ENCODE data around the gene RALGDS.

The RALGDS gene

DNA sequence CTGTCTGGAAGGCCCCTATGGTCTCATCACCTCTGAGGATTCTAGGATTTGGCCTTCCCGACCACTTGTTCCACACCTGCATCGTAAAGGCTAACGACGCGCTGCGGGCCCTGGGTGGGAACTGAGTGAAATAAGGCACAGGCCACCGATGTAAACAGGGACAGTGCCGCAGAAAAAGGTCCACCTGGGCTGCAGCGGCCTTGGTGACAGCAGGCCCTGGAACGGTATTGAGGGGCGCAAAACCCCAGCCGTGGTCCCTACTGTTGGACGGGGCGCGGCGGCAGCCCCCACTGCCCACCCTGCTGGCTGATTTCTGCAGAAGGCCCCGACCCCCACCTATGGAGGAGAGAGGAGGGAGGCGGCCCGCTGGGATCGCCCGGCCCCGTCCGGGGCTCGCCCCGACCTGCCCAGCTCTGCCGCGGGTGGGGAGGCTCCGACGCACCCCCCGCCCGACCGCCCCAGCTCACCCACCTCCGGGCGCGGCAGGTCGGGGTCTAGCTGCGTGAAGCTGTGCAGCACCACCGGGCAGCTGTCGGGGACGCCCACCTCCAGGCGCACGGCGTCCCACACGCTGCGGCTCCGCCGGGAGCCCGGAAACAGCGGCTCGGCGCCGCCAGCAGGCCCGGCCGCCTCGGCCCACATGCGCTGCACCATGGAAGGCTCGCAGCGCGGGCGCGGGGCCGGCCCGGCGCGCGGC is 391 bp downstream of the RALGDS start:
- DNase-seq (ENCODE audit: low read depth in 2 of 3, low spot score in 1 of 3): no peak

DNA sequence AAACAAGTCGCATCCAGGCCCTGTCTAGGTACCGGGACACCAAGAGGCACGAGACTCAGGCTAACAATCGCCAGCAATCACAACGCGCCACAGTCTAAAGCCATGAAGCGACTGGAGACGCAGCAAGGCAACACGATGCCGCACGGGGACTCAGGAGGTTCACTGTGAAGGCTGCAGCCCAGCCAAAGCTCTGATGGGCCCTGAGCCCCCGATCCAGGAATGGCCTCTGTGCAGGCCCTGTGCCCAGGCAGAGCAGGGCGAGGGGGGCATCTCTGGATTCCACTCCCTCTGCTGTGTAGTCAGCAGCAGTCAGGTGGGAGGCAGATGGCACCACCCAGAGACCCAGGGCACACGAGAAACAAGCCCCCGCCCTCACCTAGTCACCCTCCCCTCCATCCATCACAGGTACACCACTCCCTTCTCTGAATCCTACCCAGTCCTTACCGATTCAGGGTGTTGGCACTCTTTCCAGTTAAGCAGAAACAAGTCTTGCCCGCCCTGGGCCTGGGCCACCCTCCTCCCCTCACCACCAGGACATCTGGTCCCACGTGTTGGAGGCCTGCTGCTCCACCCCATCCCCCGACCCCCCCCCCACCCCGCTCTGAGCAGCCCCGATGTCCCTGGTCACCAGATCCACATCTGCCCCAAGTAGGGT is 1.1 kb downstream of the RALGDS start:
- DNase-seq (ENCODE audit: low read depth in 2 of 3, low spot score in 1 of 3): no peak

DNA sequence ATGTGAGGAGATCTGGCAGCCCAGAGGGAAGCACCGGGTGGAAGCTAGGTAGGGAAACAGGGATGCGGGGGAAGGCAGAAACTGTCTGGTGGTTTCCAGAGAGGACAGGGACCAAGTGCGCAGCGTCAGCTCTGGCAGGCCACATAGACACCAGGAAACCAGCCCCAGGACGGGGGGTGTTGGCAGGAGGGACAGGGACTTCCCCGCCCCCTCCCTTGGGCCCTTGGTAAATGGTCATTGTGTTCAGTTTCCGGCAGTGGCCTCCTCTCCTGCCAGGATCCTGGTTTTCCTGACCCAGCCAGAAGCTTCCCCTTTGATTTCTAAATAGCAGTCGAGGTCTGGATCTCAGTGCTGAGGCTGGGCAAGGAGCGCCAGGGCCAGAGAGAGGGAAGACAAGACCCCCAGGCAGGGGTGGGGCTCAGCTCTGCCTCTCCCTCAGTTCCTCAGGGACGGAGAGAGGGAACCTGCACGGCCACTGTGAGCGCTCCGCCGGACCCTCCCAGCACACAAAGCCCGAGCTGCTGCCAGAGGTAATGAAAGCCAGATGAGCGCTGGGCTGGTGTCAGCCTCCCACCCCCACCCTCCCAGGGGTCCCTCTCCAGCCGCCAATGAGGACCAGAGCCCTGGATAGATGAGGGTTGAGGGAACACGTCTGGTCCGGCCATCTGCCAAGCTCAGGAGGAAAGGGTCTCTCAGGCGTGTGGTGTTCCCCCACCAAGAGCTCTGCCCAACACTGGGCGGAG is 1.8 kb downstream of the RALGDS start:
- DNase-seq (ENCODE audit: low read depth in 2 of 3, low spot score in 1 of 3): no peak

DNA sequence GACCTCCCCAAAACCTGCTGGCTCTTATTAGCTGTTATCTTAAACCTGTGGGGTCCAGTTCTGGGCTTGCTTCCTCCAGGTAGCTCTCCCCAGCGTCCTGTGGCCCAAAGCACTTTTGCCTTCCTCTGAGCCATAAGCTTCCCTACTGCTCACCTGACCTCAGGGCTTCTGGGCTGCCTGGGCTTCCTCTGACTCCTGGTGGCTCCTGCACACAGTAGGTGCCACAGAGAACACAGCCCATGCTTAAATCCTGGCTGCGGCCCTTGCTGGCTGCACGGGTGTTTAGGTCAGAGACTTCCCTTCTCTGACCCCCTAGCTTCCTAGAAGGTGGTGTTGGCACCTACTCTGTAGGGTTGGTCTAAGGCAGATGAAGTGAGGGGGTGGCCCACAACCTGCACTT is 2.5 kb downstream of the RALGDS start:
- DNase-seq (ENCODE audit: low read depth in 2 of 3, low spot score in 1 of 3): no peak

DNA sequence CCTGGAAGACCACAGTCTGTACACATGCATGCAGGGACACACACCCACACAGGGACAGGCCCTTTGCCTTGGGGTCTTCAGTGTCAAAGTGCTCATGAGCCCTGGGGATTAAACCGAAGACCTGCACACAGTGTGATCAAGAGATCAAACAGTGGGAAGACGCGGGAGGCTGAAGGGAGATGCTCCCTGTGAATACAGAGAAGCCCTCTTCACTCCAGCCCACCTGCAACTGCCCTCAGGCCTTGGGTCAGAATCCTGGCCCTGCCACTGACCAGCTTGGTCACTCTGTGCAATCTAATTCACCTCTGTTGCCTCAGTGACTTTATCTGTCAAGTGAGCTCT is 2.9 kb downstream of the RALGDS start:
- DNase-seq (ENCODE audit: low read depth in 2 of 3, low spot score in 1 of 3): no peak

DNA sequence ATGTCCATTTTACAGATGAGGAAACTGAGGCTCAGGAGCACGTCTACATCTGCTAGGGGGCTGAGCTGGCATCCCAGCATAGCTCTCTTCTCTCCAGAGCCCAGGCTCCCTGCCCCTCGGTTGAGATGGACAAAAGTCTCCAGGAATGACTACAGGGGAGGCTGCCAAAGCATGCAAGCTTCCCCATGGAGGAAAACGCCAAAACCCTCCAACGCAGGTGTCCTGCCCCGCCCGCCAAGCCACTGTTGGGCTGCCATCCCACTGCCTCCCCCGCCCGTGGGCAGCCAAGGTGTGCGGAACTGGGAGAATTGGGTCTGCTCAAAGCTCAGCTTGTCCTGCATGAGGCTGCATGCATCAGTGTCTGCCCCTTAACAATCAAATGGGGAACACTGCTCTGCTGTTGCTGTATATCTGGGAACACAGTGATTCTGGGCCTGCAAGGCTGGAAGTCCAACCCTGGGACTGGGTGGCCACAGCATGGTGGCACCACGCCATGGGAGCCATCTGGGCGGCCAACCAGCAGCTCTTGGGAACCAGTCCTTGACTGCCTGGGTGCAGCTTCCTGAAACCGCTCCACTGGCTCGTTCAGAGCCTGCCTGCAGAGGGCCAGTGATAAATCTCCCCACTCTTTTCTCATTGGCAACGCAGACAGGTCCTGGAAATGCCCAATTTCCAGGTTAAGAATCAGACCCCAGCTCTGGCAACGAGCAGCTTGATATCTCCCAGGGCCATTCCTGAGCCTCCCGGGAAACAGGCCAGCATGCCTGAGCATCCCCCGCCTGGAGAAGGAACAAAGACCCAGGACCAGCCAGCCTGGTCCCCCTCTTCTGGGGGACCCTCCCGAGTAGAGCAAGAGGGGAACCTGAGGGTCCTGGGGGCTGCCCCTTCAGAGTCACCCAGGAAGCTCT is 3.5 kb downstream of the RALGDS start:
- no peak for DNase-seq (ENCODE audit: low read depth in 2 of 3, low spot score in 1 of 3)

DNA sequence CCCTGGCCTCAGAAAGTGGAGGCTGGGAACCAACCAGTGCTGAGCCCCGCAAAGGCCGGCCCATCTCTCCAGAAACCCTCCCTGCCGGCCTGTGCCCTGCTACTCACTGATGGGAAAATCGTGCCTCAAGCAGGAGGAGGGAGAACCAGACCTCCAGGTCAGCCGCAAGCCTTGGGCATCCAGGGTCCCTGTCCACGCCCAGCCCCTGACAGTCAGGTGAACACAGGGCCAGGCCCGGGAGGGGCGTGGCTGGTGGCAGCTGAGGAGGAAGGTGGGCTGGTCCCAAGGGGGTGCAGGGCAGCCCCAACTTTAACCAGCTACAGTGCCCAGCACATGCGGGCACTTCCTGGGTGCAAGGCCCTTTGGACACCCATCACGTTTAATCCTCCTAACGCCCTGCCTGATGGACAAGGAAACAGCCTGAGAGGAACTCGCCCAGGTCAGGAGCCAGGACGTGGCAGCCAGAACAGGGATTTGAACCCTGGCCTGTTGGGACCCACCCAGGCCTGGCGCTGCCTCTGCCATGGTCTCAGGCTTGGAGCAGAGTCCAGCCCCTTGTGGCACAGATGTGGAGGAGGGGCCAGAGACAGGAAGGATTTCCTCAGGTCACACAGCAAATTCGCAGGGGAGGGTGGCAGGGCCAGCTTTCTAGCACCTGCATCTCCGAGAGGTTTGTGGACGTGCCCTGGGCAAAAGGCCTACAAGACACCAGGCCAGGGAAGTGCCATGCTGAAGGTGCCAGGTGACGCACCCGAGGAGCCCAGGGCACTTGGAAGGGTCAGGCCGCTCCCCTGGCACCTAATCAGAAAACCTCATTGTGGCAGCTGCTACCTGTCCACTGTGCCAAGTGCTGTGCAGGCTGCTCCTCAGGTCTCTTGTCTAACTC is 4.5 kb downstream of the RALGDS start:
- DNase-seq (ENCODE audit: low read depth in 2 of 3, low spot score in 1 of 3): no peak

DNA sequence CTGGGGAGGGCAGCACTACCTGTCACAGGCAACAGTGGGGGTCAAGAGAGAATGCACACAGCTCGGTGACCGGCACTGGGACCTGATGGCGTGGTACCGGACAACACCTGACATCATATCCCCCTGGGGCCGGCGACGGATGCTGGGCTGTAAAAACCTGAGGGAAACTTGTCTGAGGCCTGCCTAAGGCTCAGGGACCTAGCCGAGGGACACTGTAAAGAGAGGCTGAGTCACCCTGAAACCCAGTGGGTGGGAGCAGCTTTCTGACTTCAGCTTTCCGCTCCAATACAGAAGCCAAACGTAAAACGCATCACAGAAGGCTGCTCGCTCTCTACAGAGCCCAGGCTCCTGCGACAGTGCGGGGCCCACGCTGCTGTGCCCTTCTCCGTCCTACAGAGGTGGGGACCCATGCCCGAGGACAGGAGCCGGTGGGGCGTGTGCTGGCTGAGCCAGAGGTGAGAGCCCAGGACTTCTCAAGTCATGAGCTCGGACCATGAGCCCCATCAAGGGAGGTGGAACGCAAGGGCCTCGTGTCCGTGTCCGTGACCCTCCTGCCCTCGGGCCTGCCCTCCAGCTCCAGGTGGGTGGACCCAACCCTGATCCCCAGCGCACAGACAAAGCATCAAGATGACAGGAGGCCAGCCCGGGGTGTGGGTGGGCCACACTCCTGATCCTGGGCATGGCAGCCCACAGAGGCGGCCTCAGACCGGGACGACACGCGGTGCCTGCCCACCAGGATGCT is 5.3 kb downstream of the RALGDS start:
- peak; percentile 67 to 71 (median 67) for DNase-seq (ENCODE audit: low read depth in 2 of 3, low spot score in 1 of 3)

DNA sequence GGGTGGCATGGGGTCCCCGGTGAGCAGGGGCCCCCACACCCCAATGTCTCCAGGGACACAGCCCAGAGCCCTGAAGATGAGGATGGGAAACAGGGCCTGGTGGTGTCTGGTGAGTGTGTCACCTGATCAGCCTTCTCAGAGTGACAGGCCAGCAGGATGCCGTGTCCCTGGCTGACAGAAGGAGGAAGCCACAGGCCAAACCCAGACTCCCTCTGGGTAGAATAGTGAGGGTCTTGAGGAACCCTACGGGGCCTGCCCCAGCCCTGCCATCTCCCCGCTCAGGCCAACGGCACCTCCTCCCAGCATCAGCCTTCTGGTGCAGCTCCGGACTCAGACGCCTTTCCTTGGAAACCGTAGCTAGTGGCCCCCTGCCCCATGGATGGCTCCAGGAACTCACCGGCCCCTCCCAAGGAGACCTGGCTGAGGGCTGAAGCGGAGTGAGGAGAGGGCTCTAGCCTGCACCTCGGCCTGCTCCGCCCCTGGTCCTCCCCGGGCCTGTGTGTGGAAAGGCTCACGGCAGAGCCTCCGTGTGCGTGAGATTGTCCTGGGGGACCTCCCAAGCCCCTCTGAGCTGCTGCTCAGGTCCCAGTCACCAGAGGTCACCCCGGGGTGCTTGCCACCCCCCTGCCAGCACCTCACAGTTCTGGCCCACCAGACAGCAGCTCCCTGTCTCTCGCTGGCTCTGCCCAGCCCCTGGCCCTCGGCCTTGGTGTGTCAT is 6.0 kb downstream of the RALGDS start:
- no peak for DNase-seq (ENCODE audit: low read depth in 2 of 3, low spot score in 1 of 3)

DNA sequence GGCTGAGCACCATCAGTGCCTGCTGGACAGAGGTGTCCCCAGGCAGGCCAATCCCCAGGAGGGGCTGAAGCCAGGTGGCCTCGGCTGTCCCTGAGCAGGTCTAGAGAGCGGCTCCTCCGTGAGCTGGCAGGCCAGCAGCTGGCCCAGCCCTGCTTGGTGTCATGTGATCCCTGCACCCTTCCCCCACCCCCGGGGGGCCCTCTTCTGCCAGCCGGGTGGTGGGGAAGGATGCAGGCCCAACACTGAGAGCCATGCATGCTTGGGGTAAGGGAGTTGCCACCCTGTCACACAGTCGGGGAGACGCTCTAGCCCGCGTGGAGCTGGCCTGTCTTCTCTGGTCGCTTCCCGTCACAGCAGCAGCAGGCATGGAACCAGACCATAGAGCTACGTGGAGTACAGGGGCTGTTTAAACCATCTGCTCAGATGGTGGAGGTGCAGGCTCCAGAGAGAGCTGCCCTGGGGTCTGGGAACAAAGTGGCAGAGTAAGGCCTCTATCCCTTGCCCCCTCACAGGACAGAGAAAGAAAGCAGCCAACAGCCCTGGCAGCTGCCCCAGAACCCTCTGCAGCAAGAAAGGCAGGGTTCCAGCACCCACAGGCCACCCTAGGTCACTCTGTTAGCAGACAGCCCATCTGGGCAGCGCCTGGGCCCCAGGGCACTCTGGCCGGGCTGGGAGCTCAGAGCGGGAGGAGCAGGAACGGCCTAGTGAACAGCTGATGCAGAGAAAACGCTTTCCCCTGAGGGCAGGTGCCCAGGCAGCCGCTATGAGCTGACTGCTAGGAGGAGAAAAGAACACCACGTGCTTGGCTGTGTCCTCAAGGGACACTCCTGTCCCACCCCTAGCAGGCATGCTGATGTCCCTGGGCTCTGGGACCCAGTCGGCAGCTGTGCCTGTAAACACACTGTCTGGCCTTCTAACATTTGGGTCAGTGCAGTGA is 6.8 kb downstream of the RALGDS start:
- no peak for DNase-seq (ENCODE audit: low read depth in 2 of 3, low spot score in 1 of 3)

DNA sequence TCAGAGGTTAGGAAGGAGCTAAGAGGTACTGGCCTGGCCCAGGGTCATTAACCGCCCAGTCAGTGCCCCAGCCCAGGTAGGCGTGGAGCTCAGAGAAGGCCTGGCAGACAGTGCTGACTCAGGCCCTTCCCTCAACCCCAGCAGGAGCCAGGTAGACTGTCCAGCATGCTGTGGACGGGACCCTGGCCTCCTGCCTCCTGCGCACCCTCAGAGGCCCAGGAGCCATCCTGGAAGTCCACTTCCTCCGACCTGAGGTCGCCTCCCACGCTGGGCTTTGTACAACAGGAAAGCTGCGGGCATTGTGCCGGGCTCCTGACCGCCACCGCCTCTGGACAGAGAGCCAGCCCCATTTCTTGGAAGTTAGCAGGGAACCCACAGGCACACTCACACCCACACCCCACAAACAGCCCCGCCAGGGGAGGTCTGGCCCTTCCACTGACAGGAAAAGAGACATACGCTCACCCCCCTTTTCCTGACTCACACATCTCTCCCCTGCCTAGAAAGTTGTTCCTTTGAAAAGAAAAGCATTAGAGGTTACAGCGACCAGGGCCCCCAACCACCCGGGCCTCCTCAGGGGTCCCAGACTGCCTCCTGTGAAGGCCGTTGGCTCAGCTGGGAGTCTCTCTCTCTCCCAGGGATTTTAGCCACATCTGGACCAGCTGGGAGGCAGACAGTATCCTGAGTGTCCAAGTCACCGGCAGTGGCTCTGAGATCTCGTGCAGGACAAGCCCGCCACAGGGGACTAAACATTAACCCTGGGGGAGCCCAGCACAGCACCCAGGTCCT is 7.7 kb downstream of the RALGDS start:
- DNase-seq (ENCODE audit: low read depth in 2 of 3, low spot score in 1 of 3): no peak

DNA sequence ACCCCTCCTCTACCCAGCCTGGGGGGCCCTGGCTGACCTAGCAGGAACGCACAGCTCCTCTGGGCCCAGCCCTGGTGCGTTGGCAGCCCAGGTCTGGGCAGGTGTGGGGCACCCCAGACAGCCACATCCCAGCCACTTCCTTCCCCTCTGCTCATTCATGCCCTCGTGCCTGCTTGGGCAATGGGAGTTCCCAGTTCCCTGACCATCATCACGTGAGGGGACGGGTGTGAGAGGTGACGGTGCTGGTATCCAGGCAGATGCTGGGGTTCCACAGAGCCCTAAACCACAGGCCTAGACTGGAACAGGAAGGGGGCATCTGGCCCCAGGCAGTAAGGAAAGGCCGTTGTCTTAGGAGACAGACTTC is 8.4 kb downstream of the RALGDS start:
- no peak for DNase-seq (ENCODE audit: low read depth in 2 of 3, low spot score in 1 of 3)

DNA sequence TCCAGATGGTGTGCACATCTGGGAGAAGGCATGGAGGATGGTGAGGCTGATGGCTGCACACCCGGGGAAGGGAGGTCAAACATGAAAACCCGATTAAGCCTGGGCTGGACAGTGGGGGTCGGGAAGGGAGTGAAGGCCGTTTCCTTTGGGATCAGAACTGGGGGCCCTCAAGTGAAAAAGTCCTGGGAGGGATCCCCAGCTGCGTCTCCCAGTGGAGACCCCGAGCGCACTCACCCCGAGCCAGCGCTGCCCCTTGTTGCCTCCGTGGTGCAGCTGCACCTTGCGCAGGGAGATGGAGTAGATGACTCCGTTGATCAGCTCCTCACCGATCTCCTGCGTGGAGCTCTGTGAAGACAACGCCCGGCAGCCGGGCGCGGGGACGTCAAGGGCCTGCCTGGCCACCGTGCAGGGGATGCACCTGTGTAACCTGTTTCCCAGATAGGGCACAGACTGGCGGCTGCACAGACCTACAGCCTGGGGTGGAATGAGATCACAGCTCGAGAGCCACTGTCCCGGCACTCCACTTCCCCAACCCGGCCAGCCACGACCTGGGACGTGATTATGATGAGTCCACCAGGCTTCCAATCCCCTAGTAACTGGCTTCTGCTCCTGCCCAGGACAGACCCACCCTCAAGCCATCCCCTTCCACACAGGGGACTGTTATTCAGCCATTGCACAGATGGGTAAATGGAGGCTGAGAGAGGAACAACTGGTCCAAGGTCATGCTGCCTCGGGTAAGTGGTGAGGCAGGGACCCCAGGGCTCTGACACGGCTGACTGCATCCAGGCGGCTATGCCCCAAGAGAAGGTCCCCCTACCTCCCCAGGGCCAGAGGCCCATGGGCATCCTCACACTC is 9.0 kb downstream of the RALGDS start:
- no peak for DNase-seq (ENCODE audit: low read depth in 2 of 3, low spot score in 1 of 3)

DNA sequence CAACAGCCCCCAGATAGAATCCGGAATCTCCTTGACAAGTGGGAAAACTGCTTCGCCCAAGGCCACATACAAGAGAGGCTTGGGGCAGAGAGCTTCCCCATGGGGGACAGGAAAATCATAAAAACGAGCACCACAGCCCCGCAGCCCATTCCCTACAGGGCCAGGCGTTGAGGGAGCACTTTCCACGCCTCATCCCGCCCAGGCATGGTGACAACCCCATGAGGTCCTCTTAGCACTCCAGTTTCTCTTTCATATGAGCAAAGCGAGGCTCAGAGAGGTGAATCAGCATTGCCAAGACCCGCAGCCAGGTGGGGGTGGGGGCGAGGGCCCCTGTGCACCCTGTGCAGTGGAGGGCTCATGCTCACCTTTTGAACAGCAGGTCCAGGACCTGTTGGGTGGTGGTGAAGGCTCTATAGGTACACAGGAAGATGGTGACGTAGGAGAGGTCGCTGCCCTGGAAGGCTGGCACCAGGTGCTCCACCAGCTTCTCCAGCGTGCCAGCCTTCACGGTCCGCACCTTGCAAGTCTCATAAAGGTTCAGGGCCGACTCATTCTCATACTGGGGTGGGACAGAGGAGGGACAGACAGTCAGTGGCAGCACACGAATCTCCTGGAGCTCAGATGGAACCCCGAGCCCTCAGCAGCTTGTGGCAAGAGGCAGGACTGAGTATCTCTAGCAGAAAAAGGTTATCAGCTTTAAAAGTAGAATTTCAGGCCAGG is 10.9 kb downstream of the RALGDS start:
- no peak for DNase-seq (ENCODE audit: low read depth in 2 of 3, low spot score in 1 of 3)

DNA sequence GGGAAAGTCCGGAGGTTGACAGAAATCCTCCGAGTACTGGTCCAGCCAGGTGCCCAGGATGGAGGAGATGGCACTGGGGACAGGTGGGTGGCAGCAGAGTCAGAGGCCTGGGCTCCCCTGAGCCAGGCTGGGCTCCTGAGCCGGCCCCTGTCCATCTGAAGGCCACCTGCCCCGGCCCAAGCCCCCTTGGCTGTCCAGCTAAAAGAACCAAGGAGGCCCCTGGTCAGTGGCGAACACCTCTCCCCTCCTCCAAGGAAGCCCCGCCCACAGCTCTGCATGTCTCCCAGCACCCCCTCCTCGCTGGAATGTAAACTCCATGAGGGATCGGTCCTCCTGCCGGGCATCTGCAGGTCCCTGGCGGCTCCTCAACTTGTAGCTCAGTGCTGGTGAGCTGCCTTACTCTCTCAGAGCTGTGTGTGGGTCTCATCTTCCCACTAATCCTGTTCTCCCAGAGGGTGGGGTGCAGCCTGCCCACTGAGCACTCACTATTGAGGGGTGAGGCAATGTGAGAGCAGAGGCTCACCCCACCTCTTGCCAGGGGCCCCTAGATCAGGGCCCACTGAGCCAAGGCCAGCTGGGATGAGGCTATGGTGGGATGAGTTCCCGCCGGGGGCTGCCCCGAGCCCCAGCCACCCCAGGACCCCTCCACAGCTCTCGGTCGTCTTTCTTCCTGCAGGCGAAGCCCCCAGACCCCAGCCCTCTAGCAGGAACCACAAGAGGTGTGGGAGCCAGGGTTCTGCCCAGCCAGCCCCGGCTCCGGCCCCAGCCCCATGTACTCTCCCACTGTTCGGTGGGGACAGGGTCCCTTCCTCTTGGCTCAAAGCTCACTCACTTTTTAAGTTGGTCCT is 12.0 kb downstream of the RALGDS start:
- no peak for DNase-seq (ENCODE audit: low read depth in 2 of 3, low spot score in 1 of 3)

All from stimulated activated CD4-positive, alpha-beta T cell treated with anti-CD3 and anti-CD28 coated beads, Interleukin-12 subunit alpha, Interleukin-12 subunit beta, amount 100 ng/mL, for 48 hours (primary cell).